Colon (tissue), 2 donors: ENCODE measurements around the gene RPS6KA2.
"Not testable (repeated sequence)": the region's sequence is repeated elsewhere in the genome, so short reads cannot be mapped to it uniquely, and the experiment has no call there.

Experiments used
- FAIRE-seq: peaks from 2 replicates; lab custom pipeline; 2012; peaks lifted over from hg19 to GRCh38; lab: Jason Lieb, UNC
- donor health status: control.
- donor health status: control.

Gene RPS6KA2

DNA sequence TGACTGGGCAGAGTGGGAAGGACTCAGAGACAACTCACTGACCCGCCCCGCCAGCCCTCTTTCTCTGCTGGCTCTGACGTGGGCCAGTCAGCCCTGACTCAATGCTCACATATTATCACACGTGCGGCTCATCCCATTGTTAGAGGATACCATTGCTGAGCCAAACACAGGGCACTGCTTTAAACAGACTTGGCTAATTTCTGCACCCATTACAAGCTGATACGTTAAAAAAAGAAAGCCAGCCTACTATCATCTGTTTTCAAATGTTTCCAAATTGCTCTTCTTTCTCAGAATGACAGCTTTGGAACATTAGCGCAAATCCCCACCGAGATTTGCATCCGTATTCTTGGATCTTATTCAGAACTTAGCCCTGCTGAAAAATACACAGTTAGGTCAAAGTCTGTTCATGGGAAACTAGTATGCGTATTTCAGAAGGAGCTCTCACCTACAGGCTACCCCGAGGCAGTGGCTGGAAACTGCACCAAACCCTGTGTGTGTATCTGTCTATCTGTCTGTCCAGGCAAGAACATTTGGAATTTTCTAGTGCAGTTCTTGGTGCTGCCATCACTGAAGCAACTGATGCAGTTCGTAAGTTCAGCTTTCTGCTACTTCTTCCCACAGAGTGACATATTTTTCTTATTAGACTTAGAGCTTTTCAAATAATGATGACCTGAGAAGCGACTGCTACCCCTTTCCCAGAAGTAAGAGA is 73.3 kb downstream of the RPS6KA2 start:
- no peak for FAIRE-seq

DNA sequence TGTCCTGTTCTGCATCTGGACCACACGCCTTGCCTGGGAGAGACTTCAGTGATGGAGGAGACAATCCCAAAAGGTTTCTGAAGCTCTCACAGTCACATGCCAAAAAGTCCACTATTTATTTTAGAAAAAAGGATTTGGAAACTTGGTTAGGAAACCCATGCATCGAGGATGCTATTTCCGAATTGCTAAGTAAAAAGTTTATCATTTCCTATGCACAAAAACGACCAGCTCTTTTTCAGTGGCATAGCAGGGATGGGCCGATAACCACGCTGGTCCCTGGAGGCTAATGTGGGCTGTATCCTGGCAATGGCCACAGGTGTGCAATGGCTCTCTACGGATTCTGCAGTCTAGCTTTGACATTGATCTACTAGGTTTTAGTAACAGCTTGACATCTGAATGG is 74.5 kb downstream of the RPS6KA2 start:
- FAIRE-seq = no peak

DNA sequence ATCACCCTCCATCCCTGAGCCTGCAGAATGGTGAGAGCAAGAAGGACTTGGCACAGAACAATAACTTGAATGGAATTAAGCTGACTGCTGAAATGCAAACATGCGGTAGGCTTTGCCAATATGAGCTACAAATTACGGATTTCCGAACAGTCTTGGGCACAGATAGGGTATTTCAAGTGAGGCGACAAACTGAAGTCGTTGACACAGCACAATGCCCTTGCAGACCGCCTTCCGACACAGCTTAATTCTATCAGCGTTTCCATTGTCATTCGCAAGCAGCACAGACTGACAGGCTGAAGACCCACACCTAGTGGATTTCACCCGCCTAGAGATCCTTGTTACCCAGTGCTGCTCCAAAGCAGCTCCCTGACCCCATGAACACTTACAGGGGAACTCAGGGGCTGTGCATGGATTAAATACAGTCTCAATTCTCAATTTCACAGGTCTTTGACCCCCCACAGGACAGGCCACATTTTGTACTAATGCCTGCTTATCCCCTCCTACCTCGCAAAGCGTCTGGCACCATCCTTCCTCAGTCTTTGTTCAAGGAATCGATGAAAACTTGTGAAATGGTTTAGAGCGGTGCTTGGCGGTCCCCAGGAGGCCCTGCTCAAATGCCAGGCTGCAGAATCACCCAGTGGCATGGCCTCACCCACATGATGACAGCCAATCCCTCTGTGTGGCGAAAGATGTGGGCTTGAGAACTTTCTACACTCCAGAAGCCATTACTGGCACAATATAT is 75.1 kb downstream of the RPS6KA2 start:
- FAIRE-seq = no peak

DNA sequence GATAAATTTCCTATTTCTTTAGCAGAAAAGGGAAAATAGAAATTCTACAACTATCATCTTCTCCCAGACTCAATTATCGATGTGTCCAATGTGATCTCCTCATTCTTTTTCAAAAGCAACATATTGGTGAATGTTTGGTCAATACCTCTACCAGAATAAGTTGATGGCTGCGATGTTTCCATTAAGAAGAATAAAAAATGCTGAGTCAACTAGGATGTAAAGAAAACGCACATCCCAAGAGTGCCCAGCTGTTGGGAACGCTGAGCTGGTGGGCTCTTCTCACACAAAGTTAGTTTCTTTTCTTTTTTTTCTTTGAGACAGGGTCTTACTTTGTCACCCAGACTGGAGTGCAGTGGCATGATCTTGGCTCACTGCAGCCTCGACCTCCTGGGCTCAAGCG is 80.4 kb downstream of the RPS6KA2 start:
- FAIRE-seq = no peak

DNA sequence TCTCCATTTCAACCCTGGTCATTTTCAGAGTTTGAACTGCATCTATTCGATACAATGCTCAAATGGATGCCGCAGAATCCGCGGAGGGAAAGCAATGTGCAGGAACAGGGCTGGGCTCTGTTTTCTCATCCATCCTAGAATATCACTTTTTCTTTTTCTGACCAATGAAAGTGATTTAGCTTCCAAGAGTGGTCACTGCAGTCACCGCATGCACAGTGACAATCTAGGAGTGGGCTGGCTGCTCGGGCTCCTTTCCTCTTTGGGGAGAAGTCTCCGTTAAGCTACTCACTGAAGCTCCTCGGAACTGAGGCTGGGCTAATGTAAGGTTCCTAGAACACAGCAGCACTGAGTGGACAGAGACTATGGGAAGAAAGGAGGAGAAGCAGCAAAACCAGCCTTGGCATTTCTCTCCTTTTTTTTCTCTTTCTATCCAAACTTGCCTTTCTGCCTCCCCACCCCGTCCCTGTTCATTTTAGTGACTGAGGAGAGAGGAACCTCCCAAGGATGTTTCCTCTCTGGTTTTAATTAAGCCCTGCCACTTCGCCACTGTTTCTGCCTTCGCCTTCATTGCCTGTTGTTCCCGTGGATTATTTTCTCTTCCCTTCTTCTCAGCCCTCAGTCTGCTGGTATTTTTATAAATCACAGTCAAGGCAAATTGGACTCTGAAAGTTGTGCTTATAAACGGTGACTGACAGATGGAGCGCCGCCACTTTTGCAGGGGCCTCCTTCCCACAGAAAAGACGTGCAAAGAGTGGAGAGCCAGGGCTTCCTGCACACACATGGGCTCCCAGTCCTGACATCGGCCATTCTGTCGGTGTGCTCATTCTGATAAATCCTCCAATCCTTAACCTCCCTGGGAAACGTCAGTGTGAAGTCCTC is 81.7 kb downstream of the RPS6KA2 start:
- FAIRE-seq = no peak

DNA sequence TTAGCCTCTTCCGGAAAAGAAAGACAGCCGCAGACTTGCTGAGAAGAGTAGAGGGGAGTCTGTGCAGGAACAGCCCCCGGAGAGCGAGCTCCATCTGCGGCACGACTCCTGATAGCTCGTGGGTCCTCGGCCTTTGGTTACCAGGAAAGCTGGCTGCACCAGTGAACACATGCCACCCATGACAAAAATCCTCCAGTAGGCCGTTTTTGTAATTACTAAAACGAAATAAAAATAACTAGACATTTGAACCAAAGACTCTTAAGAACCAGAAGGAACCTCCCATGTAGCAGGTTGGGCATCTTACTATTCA is 82.8 kb downstream of the RPS6KA2 start:
- FAIRE-seq = no peak

DNA sequence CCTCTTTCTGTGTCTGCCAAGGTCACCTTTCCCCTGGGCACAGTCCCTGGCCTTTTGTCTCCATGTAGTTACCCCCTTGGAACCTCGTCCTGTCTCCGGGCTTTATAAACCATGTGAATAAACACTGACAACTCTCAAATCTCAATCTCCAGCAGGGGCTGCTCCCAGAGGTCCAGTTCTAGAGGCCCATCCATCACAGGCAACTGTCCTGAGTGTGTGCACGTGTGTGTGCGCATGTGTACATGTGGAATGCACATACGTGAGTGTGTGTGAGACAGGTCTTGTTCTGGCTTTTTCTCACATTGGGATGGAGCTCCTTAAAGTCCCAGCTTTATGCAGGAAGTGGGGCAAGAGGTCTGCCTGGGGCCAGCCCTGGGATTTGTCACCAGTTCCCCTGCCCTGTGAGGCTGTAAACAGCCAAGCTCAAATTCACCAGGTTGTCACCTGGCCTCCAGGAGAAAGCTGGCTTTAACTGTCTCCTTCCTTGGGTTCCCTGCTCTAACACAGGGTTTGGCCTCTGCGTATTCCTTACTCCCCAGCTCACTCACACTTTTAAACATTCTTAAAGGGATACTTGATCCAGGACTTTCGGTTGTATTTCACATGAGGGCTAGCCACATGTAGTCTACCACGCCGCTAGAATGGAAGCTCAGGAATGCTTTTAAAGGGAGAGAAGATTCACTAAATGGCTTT is 83.3 kb downstream of the RPS6KA2 start:
- FAIRE-seq = no peak

DNA sequence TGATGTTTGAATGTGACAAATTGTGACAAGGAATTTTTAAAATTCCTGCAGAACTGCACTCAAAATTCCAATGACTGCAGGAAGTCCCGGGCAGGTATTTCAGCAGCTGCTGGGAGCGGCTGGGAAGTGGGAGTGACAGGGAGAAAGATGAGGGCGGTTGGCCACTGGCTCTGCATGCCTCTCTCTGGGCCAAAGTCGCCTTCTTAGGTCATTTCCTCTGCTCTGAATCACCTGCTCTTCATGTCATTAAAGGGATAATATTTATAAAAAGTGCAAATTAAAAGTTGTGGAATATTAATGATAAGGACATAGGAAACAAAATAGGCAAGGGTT is 84.5 kb downstream of the RPS6KA2 start:
- no peak for FAIRE-seq

DNA sequence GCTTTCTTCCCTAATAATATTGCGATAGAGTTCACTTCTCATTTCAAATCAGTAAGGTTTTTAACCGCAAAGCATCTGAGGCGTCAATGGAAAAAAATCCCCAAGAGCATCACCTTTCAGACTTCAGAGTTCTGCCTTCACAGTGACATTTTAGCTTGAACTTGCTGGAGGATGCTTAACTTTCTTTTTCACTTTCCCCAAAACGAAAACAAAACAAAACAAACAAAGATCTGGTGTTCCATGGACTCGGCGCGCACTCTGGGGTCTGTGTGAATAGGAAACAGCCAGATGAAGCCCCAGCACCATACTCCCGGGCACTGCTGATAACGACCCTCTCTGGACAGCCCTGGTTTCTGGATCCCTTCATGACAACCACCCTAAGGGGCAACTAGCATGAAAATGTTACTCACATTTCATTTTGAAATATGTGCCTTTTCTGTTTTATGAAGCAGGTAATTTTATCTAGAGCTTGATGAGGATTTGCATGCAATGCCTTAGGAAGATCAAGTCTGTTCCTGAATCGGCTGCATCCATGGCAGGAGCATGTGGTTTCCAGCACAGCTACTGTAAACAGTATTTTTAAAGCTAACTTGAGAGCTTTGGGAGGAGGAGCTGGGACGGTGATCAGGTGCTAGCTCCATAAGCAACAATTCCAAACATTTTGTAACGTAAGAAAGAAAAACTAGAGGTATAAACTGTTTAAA is 85.0 kb downstream of the RPS6KA2 start:
- no peak for FAIRE-seq

DNA sequence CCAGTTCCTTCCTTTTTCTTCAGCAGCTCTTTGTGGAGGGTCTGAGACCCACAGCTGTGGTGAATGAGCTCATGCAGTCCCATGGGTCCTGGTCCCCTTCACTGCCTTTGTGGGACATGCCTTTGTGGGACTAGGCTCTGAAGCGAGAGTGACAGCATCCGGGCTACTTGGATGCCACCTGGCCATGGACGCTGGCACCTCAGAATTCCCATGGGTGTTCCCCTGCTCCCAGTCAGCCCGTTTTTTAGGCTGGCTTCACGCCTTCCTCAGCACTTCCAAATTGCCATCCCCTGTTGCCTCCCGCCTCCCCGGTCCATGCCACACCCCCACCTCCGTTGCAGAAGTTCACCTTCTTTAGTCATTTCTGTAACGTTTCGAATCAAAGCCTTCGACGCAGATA is 85.7 kb downstream of the RPS6KA2 start:
- no peak for FAIRE-seq

DNA sequence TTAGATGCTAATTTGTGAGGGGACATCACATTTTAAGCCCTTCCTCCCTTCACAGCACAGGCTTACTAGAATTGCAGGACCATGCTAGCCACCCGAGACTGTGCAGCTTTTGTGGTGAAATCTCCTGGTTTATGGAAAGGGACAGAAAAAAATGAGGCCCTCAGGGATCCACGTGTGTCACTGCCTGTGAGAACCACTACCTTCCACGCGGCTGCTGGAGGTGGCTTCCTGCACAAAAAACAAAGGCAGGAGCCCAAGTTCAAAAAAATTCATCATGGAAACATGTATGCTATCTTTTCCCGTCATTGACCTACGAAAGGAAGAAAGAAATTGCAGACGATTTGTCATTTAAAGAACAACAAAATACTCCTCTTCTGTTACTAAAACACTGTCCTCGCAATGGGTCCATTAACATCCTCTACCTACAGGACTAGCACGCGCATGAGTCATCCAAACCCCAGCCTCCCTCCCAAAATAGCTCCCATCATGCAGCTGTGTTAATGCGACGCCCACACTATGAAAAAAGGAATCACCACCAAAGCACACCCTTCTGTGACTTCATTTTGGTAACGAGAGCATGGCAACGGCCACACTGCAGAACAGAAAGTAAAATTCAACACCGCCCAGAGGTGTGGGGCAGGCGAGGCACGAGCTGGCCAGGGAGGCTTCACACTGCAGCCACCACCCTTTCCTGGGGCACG is 86.3 kb downstream of the RPS6KA2 start:
- FAIRE-seq = no peak

DNA sequence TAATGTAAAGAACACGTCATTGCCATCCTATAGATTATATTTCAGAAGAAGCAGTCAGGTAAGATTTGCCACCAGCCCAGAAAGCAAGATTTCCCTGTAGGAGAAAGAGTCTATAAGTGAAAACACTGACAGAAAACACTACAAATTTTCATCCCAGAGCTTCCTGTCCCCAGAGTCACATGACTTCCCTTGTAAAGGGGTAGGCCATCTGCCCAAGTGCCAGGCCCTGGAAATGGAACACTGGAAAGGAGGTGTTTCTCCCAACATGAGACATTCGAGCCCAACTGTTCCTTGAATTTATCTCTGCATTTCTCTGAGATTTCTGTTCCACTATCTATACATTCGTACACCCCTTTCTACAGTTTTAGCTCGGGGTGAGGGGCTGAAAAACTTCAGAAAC is 87.5 kb downstream of the RPS6KA2 start:
- FAIRE-seq = no peak

DNA sequence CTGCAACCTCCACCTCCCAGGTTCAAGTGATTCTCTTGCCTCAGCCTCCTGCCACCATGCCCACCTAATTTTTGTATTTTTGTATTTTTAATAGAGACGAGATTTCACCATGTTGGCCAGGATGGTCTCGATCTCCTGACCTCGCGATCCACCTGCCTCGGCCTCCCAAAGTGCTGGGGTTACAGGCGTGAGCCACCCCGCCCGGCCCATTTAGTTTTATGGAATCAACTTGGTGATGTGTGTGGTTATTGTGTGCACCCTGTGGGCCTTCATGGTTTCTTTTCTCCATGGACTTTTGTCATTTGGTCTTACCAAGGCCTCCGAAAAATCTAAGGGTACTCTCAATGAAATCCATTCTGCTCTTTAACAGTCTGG is 88.1 kb downstream of the RPS6KA2 start:
- not testable (repeated sequence) for FAIRE-seq

DNA sequence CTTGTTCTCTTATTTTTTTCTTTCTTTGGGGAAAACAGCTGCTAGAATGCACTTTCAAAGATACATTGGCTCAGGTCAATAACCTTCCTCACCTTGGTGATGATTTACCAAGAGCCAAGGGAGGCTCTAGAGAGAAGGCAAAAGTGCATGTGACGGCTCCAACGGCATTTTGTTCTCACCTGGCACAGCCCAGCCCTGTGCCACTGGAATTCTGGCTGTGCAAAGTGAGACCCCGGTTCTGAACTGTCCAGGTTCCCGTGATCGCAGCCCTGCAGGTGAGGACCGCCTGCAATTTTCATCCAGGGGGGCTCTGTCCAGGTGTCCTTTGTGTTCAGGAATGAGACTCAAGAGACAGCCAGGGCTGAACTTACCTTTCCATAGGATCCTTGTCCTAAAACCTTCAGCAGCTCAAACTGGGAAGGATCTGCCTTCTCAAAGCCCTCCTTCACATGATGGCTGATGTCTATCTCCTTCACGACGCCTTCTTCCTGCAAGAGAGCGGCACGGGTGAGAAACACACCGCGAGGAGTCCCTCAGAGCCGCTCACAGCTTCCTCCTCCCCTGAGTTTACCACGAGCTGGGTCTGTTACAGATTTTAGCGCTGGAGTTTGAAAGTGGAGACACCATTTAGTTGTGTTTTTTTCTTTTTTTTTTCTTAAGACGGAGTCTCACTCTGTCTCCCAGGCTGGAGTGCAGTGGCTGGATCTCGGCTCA is 88.6 kb downstream of the RPS6KA2 start:
- no peak for FAIRE-seq

DNA sequence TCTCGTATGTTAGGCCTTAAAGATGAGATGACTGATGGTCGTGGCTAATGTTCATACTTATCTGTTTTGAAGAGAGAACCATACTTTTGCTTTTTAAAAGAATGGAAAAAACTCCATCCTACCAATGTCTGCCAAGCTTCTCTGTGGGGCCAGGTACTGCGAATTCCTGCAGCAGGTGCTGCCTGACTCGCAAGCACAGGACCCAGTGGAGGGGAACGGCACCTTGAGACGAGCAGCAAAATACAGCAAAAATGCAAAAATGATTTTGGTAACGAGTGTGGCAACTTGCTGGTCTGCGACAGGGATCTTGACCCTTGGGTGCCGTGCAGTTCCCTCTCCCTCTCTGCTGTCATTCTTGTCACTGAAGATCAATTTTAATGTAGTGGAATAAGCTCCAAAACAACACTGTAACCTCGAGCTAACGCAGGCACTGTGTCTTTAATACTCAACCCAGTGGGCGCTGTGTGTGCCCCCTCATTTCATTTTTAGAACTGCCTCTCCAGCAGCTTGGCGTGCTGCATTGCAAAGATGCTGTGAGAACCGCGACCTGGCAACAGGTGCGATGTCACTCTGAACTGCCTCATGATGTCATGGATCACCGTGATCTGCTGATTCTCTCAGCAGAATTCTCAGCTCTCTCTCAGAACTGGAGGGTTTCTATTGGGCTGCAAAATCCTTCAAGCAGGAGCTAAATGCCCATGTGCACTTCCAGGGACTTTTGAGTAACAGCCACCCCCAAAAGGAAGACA is 92.2 kb downstream of the RPS6KA2 start:
- FAIRE-seq = no peak

DNA sequence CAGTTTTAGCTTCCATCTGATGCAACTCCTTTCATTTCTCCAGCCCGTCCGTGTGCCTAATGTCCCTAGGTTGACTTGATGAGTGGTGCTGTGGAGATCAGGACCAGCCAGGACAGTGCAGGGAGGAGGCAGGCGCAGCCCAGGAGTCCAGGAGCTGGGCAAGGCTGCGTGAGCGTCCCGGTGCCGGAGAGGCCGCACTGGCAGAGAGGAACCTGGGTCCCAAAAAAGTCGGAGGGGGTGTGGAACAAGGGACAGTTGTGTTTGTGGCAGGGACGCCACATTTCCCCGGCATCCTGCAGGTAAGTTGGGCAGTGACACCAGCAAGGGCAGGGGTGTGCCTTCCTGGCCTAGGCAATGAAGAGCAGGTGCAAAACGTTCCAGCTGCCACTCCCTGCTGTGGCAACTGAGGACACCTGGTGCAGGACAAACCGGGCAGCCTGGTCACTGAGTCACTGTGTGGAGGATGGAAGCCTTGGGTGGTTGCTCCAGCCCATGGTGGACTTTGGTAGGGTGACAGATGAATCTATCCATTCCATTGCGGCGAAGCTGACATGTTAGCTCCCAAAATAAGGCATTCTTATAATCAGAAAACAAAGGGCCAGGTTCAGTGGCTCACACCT is 93.7 kb downstream of the RPS6KA2 start:
- FAIRE-seq = no peak

DNA sequence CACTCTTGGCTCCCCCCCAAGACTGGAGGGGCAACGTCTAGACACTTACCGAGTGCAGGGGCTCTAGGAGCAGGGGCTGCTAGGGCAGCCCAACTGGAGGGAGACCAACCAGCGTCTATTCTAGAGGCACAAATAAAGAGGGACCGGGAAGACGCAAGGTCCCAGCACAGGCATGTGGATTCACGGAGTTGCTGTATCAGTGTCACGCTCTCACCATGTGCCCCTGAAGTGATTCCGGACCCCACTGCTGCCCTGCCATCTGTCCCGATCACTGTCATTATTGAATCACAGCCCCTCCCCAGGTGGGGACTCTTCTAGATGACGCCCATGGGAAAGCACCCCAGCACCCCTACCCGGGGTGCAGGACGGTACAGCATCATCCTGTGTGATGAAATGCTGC is 94.7 kb downstream of the RPS6KA2 start:
- FAIRE-seq = no peak

DNA sequence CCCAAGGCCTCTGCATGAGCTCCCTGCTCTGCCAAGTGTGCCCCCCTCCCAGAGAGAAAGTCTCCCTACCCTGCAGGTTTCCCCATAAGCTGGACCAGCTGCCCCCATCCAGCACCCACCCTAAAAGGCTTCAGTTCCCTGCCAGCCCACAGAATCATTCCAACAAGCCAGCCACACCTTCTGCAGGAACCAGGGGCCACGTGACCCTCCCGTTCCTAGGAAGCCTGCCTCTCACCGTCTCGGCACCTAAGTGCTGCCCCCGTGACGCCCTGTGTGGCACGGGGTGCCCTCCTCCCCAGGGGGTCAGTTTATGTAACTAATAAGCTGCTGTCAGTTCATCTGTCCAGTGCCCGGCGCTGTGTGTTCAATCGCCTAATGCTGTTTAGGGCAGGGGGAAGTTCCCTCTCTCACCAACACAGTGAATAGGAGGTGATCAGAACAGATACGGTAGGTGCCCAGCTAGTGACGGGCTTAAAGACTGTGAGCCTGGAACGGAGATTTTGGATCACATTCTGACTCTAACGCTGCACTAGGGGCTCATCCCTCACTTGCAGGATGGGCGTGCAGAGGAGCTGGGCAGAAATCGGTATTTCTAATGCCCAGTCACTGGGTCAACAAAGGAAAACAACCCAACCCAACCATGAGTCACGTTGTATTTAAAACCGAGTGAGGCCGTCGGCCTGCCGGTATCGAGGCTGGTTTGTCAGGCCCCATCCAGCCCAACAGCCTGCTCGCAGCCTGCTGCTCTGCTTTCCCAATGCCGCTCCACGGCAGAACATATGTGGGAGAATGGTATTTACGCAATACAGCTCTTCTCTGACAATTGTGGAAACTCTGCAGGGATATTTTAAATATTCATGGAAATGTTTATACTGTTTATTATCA is 96.6 kb downstream of the RPS6KA2 start:
- no peak for FAIRE-seq

DNA sequence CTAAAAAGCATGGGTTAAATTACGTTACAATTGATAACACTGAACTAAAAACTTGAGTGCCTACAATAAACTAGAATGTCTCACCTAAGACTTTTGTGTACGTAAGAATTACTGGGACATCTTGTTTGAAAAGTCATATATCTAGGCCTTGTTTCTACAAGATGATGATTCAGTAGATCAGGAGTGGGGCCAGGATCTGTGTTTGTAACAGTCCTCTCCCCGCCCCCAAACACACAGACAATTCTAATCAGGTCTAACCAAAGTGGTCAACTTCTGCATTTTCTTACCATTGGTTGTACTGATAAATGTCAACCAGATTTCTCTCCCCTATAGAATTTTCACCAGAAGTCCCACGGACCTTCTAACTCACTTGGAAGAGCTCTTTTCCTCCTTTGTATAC is 97.5 kb downstream of the RPS6KA2 start:
- FAIRE-seq = no peak
